PC-3 (cell line): ENCODE results near the gene THBS2. TPM values are rescaled to one million over a fixed set of nuclear protein-coding genes. Genes with fewer than 3 reads are reported as not detected.

ENCODE experiments used
- ATAC-seq: fragments of 200-7000 bp; cut with Tn5 transposase; 2 replicates; pipeline ENCODE4 v1.9.1; 2020; ENCODE audit warnings: mild to moderate bottlenecking, moderate library complexity
- BruUV-seq: library from RNA; stranded (reverse); fragments of 400-500 nt; replicated peaks from 2 replicates; lab custom pipeline; 2021; lab: Mats Ljungman, UMichigan
- CTCF ChIA-PET: fragments of 300-600 bp; sonication (Branson Sonifier 250); formaldehyde crosslinking; loops from one replicate; lab custom pipeline; 2022; ENCODE audit warnings: antibody characterized with exemption; lab: Charles Lee
- POLR2A ChIA-PET: fragments of 300-600 bp; sonication (Branson Sonifier 250); formaldehyde crosslinking; loops from one replicate; lab custom pipeline; 2022; ENCODE audit warnings: antibody characterized with exemption; ENCODE audit not compliant: unreplicated experiment; lab: Charles Lee
- DNase-seq: peaks from one replicate; pipeline ENCODE4 v3.0.0-alpha.2; 2015
- H2AFZ ChIP-seq: fragments of 300-600 bp; sonication (generic); 2 replicates; pipeline ENCODE4 v1.6.0; 2016; ENCODE audit warnings: antibody characterized with exemption, low read length
- H3F3A ChIP-seq: fragments of 300-600 bp; sonication (generic); one replicate; pipeline ENCODE4 v1.6.0; 2017; ENCODE audit warnings: antibody characterized with exemption, low read length, control low read depth, mild to moderate bottlenecking; ENCODE audit not compliant: unreplicated experiment
- H3K27ac ChIP-seq: fragments of 300-600 bp; sonication (generic); 2 replicates; pipeline ENCODE4 v1.5.1; 2016; ENCODE audit warnings: mild to moderate bottlenecking, low read length
- H3K27me3 ChIP-seq: fragments of 300-600 bp; sonication (generic); 2 replicates; pipeline ENCODE4 v1.6.1; 2016; ENCODE audit warnings: low read length, mixed read lengths
- H3K36me3 ChIP-seq: fragments of 300-600 bp; sonication (generic); 2 replicates; pipeline ENCODE4 v1.6.1; 2016; ENCODE audit warnings: low read depth, mixed run types, low read length, mixed read lengths
- H3K4me1 ChIP-seq: fragments of 300-600 bp; sonication (generic); 2 replicates; pipeline ENCODE4 v1.5.1; 2016; ENCODE audit warnings: low read length; ENCODE audit not compliant: insufficient read depth
- H3K4me2 ChIP-seq: fragments of 300-600 bp; sonication (generic); 2 replicates; pipeline ENCODE4 v1.6.0; 2016; ENCODE audit warnings: low read length
- H3K4me3 ChIP-seq: fragments of 300-600 bp; sonication (generic); 2 replicates; pipeline ENCODE4 v1.5.1; 2016; ENCODE audit warnings: mild to moderate bottlenecking, low read length, mixed read lengths
- H3K79me2 ChIP-seq: fragments of 300-600 bp; sonication (generic); 2 replicates; pipeline ENCODE4 v1.6.1; 2017; ENCODE audit warnings: low read length, mixed read lengths
- H3K9ac ChIP-seq: fragments of 300-600 bp; sonication (generic); 2 replicates; pipeline ENCODE4 v1.6.0; 2016; ENCODE audit warnings: mild to moderate bottlenecking, low read length
- H3K9me2 ChIP-seq: fragments of 300-600 bp; sonication (generic); replicated peaks from 2 replicates; pipeline ENCODE4 v1.6.1; 2016; ENCODE audit warnings: mixed run types, low read length, mixed read lengths
- H3K9me3 ChIP-seq: fragments of 300-600 bp; sonication (generic); 2 replicates; pipeline ENCODE4 v1.6.1; 2016; ENCODE audit warnings: low read length, mixed read lengths
- H4K20me1 ChIP-seq: fragments of 300-600 bp; sonication (generic); 2 replicates; pipeline ENCODE4 v1.6.1; 2016; ENCODE audit warnings: low read length, mixed read lengths
- EZH2 ChIP-seq: fragments of 300-600 bp; sonication (generic); IDR thresholded peaks from one replicate; pipeline ENCODE4 v1.6.1; 2017; ENCODE audit warnings: antibody characterized with exemption, mild to moderate bottlenecking, low read length; ENCODE audit not compliant: unreplicated experiment
- EZH2phosphoT487 ChIP-seq: fragments of 300-600 bp; sonication (generic); IDR thresholded peaks from 2 replicates; pipeline ENCODE4 v1.6.1; 2018; ENCODE audit warnings: mild to moderate bottlenecking, antibody characterized with exemption, low read length, borderline replicate concordance
- intact Hi-C: fragments of 100-400 bp; cut with micrococcal nuclease; formaldehyde crosslinking; loops from 2 replicates; pipeline ENCODE4 v1.9.0; 2023
- total RNA-seq: library from RNA; depleted of rRNA; stranded (reverse); fragments of >200 nt; gene quantifications from 2 replicates; pipeline ENCODE4 v1.2.3, GENCODE V29; 2014
- TF ChIP-seq, protein P1 (sequence below): fragments of 300-600 bp; sonication (generic); conservative IDR thresholded peaks from 2 replicates; pipeline ENCODE4 v1.5.1; 2017; ENCODE audit warnings: antibody characterized with exemption, low read depth, mild to moderate bottlenecking, low read length

The THBS2 gene
- total RNA-seq, 1 experiment from 2014 or later, result not detected

GRCh38 chr6:169288591-169288990 is 34.9 kb upstream of the THBS2 start:
- Histone ChIP-seq H3K4me3 (no peak overlapping the region), H3K36me3 (no peaks in the 10 kb centered on the region), H3K79me2 (no peaks in the 10 kb centered on the region), H2AFZ (no peak overlapping the region), H3F3A (no peaks in the 10 kb centered on the region), H3K4me2 (no peak overlapping the region), H3K27ac (no peak overlapping the region), H3K27me3 (no peaks in the 10 kb centered on the region), H3K4me1 (peaks cover 14% of the 10 kb centered on the region; the same call in 1 of the 2 replicates), H3K9me3 (no peaks in the 10 kb centered on the region), H3K9me2 (no peaks in the 10 kb centered on the region), H4K20me1 (no peaks in the 10 kb centered on the region), H3K9ac (no peak overlapping the region)
- DNase-seq (peak; percentile 5), ATAC-seq (no peak)
- TF ChIP-seq EZH2, result no peak
- no peak for TF ChIP-seq EZH2phosphoT487
- TF ChIP-seq, protein P1, sequence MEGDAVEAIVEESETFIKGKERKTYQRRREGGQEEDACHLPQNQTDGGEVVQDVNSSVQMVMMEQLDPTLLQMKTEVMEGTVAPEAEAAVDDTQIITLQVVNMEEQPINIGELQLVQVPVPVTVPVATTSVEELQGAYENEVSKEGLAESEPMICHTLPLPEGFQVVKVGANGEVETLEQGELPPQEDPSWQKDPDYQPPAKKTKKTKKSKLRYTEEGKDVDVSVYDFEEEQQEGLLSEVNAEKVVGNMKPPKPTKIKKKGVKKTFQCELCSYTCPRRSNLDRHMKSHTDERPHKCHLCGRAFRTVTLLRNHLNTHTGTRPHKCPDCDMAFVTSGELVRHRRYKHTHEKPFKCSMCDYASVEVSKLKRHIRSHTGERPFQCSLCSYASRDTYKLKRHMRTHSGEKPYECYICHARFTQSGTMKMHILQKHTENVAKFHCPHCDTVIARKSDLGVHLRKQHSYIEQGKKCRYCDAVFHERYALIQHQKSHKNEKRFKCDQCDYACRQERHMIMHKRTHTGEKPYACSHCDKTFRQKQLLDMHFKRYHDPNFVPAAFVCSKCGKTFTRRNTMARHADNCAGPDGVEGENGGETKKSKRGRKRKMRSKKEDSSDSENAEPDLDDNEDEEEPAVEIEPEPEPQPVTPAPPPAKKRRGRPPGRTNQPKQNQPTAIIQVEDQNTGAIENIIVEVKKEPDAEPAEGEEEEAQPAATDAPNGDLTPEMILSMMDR, result no peak
- CTCF ChIA-PET, result no interaction called here
- no TSS peak for BruUV-seq
- POLR2A ChIA-PET, result no interaction called here
- intact Hi-C loops, result no loop called here

- no peak for TF ChIP-seq EZH2phosphoT487
- TF ChIP-seq, protein P1, result 0 out of 2 replicates have a peak, but pooled peaks have one; percentile 15
- no peak for TF ChIP-seq EZH2
- BruUV-seq, result no TSS peak
- H3K9ac ChIP-seq, result no peak overlapping the region
- H3K27me3 ChIP-seq, result no peaks in the 10 kb centered on the region
- H3K4me2 ChIP-seq, result no peak overlapping the region
- H3K9me2 ChIP-seq, result no peaks in the 10 kb centered on the region
- H3F3A ChIP-seq, result no peaks in the 10 kb centered on the region
- ATAC-seq (no peak), DNase-seq (no peak)
- POLR2A ChIA-PET, result no interaction called here
- CTCF ChIA-PET, result no interaction called here
- H3K9me3 ChIP-seq, result no peaks in the 10 kb centered on the region
- H3K4me1 ChIP-seq, result peaks cover 8% of the 10 kb centered on the region; the same call in 1 of the 2 replicates
- no peak overlapping the region for H2AFZ ChIP-seq
- intact Hi-C loops, result no loop called here
- H3K4me3 ChIP-seq, result no peak overlapping the region
- H3K79me2 ChIP-seq, result no peaks in the 10 kb centered on the region
- no peaks in the 10 kb centered on the region for H4K20me1 ChIP-seq
- no peak overlapping the region for H3K27ac ChIP-seq
- H3K36me3 ChIP-seq, result no peaks in the 10 kb centered on the region
These were observed 34.0 kb upstream of the THBS2 start for GRCh38 chr6:169287675-169288074.

GRCh38 chr6:169286961-169287360 is 33.3 kb upstream of the THBS2 start:
- ChIA-PET POLR2A (no interaction called here), CTCF (no interaction called here)
- Histone ChIP-seq H3K4me1 (0 out of 2 replicates have a peak, but pooled peaks cover 2% of the 10 kb centered on the region), H4K20me1 (no peaks in the 10 kb centered on the region), H3K4me2 (no peak overlapping the region), H3K4me3 (no peak overlapping the region), H3K36me3 (no peaks in the 10 kb centered on the region), H2AFZ (no peak overlapping the region), H3K9me2 (no peaks in the 10 kb centered on the region), H3K9me3 (no peaks in the 10 kb centered on the region), H3K27ac (no peak overlapping the region), H3K27me3 (no peaks in the 10 kb centered on the region), H3F3A (no peaks in the 10 kb centered on the region), H3K79me2 (no peaks in the 10 kb centered on the region), H3K9ac (no peak overlapping the region)
- no TSS peak for BruUV-seq
- ATAC-seq (no peak), DNase-seq (no peak)
- TF ChIP-seq, protein P1, result no peak
- TF ChIP-seq EZH2 (no peak), EZH2phosphoT487 (no peak)
- intact Hi-C loops, result no loop called here
